ENCODE measurements around the gene BRD3.

Gene BRD3

GRCh38 chr9:134059661-134060395 is 8.0 kb downstream of the BRD3 start:
- Histone ChIP-seq H3K36me3 (ENCODE audit: control insufficient read depth, insufficient read depth, low read length) (peaks cover 15% of the 10 kb centered on the region), H3K4me1 (ENCODE audit: control insufficient read depth, insufficient read depth, low read length, poor library complexity, severe bottlenecking) (peaks cover 19% of the 10 kb centered on the region)
- WGBS, 2 experiments (ENCODE audit: insufficient coverage in 2 of 2), result 94 to 95% methylated on average over 15 to 17 of the region's 17 CpGs

GRCh38 chr9:134059188-134059641 is 8.6 kb downstream of the BRD3 start:
- H3K27ac ChIP-seq (ENCODE audit: low read depth, low read length, severe bottlenecking), result no peak overlapping the region
- no peak overlapping the region for H3K4me3 ChIP-seq (ENCODE audit: extremely low read depth, insufficient read depth, low read length, poor library complexity, severe bottlenecking)
- no peaks in the 10 kb centered on the region for H3K9me3 ChIP-seq (ENCODE audit: control insufficient read depth, low read length)
- H3K4me1 ChIP-seq (ENCODE audit: control insufficient read depth, insufficient read depth, low read length, poor library complexity, severe bottlenecking), result peaks cover 19% of the 10 kb centered on the region
- WGBS, 2 experiments (ENCODE audit: insufficient coverage in 2 of 2), result 80 to 90% methylated on average over 5 to 6 of the region's 16 CpGs
- H3K36me3 ChIP-seq (ENCODE audit: control insufficient read depth, insufficient read depth, low read length), result peaks cover 15% of the 10 kb centered on the region

More at GRCh38 chr9:134059661-134060395, 8.0 kb downstream of the BRD3 start:
- no peak overlapping the region for H3K27ac ChIP-seq (ENCODE audit: low read depth, low read length, severe bottlenecking)
- no peaks in the 10 kb centered on the region for H3K9me3 ChIP-seq (ENCODE audit: control insufficient read depth, low read length)
- H3K4me3 ChIP-seq (ENCODE audit: extremely low read depth, insufficient read depth, low read length, poor library complexity, severe bottlenecking), result no peak overlapping the region

DNA sequence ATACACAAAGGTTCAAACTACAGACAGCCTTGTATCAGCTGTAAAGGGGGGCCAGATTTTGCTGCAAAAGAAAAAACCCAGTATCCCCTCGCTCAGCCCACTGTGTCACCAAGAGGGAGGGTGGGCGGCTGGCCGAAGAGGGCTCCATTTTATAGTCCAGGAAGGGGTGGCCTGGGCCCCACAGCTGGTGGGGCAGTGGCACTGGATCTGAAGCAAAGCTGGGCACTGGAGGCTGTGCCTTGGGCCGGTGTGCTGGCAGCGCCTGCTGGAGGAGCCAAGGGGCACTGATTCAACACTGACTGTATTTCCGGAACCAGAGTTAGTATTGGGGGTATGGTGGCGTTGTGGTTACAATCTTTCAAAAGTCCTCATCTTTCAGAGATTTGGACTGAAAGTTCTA is 9.1 kb downstream of the BRD3 start:
- Histone ChIP-seq H3K27ac (ENCODE audit: low read depth, low read length, severe bottlenecking) (no peak overlapping the region), H3K36me3 (ENCODE audit: control insufficient read depth, insufficient read depth, low read length) (peaks cover 13% of the 10 kb centered on the region), H3K9me3 (ENCODE audit: control insufficient read depth, low read length) (no peaks in the 10 kb centered on the region), H3K4me1 (ENCODE audit: control insufficient read depth, insufficient read depth, low read length, poor library complexity, severe bottlenecking) (peaks cover 19% of the 10 kb centered on the region), H3K4me3 (ENCODE audit: extremely low read depth, insufficient read depth, low read length, poor library complexity, severe bottlenecking) (no peak overlapping the region)
- 92 to 97% methylated on average over 7 of the region's 7 CpGs for WGBS, 2 experiments (ENCODE audit: insufficient coverage in 2 of 2)

DNA sequence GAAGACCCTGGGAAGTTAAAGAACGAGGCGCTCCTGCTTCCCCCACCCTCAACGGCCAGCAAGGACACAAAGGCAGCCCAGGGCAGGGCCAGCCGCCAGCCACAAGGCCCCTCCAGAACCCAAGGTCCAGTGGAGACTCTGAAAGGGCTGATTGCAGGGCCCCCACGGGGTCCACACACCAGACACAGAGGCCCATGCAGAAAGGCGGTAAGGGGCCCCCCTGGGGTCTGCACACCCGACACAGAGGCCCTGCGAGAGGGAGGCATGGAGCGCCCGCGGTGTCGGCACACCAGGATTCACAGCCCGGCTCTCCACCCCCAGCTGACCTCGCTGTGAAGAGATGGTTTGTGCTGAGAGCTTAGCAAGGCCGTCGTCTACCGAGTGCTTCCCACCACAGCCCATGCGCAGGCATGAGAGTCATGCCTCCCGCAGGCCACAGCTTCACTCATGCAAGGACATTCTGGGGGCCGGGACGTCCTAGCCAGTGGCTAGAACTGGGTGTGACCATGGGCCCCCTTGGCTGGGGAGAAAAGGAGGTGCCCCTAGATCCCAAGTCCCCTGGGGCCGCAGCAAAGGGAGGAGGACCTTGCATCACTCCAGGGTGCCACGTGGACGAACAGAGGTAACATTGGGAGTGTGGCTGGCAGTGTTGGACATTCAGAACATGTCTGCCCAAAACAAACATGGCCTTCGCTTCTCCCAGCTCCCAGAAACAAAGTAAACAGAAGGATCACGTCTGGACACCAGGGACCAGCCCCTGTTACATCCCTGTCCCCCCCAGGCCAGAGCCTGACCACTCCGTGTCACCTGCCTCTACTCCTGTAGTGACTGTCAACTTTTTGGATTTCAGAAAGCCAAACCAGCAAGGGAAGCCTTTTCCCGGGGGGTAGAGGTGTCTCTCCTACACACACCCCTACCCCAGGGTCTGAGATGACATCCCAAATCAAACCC is 9.8 kb downstream of the BRD3 start:
- Histone ChIP-seq H3K4me1 (ENCODE audit: control insufficient read depth, insufficient read depth, low read length, poor library complexity, severe bottlenecking) (peaks cover 15% of the 10 kb centered on the region), H3K9me3 (ENCODE audit: control insufficient read depth, low read length) (no peaks in the 10 kb centered on the region), H3K36me3 (ENCODE audit: control insufficient read depth, insufficient read depth, low read length) (peaks cover 19% of the 10 kb centered on the region), H3K27ac (ENCODE audit: low read depth, low read length, severe bottlenecking) (no peak overlapping the region), H3K4me3 (ENCODE audit: extremely low read depth, insufficient read depth, low read length, poor library complexity, severe bottlenecking) (no peak overlapping the region)
- WGBS, 2 experiments (ENCODE audit: insufficient coverage in 2 of 2), result 94 to 96% methylated on average over 24 to 25 of the region's 28 CpGs

DNA sequence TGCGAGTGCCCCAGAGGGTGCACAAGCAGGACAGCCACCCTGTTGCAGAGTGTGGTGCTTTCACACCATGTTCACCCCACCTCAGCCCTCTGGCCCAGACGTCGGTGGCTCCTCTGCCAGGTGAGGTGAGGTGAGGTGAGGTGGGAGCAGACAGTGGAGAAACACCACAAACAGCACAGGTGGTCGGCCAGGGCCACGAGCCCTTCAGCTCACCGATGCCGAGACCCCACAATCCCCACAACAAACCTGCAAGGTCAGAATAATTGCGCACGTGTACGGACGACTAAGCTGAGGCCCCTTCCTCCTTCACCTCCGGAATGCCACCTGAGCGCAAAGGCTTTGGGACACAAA is 10.5 kb downstream of the BRD3 start:
- H3K27ac ChIP-seq (ENCODE audit: low read depth, low read length, severe bottlenecking), result no peak overlapping the region
- WGBS, 2 experiments (ENCODE audit: insufficient coverage in 2 of 2), result 91 to 94% methylated on average over 8 to 10 of the region's 13 CpGs
- H3K9me3 ChIP-seq (ENCODE audit: control insufficient read depth, low read length), result no peaks in the 10 kb centered on the region
- H3K4me1 ChIP-seq (ENCODE audit: control insufficient read depth, insufficient read depth, low read length, poor library complexity, severe bottlenecking), result peaks cover 12% of the 10 kb centered on the region
- H3K36me3 ChIP-seq (ENCODE audit: control insufficient read depth, insufficient read depth, low read length), result peaks cover 26% of the 10 kb centered on the region
- no peak overlapping the region for H3K4me3 ChIP-seq (ENCODE audit: extremely low read depth, insufficient read depth, low read length, poor library complexity, severe bottlenecking)

DNA sequence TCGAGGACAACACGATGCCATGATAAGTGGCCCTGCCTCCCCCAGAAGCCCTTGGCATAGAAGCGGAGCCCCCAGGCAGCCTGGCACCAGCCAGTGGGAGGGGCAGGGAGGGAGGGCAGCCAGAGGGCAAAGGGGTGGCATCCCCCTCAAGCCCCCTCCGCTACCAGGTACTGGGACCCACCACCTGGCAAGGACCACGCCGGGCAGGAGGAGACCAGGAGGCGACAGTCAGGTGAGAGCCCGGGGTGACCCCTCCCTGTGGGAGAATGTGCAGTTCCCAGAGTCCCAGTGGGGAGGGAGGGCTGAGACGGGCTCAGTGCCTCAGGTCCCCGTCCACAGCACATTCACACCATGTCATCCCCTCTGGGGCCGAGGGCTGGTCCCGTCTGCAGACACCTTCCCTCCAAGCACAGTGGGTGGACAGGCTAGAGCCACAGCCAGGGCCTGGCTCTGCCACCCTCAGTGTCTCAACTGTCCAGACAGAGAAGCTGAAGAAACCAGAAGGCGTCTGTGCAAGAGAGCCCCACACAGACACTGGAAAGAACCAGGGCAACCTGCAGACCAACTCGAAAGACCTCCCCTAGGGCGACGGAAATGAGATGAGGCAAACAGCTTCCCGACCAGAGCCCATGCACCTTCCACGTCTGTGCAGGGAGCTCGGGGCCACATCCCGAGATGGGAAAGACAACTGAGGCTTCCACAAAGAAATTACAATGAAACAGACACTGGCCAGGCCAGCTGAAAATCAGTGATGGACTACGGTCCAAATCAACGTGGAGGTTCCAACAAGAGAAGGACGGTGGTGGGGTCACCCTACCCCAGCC is 11.1 kb downstream of the BRD3 start:
- H3K4me1 ChIP-seq (ENCODE audit: control insufficient read depth, insufficient read depth, low read length, poor library complexity, severe bottlenecking), result peaks cover 12% of the 10 kb centered on the region
- H3K4me3 ChIP-seq (ENCODE audit: extremely low read depth, insufficient read depth, low read length, poor library complexity, severe bottlenecking), result no peak overlapping the region
- no peaks in the 10 kb centered on the region for H3K9me3 ChIP-seq (ENCODE audit: control insufficient read depth, low read length)
- WGBS, 2 experiments (ENCODE audit: insufficient coverage in 2 of 2), result 92 to 95% methylated on average over 19 to 21 of the region's 23 CpGs
- peaks cover 31% of the 10 kb centered on the region for H3K36me3 ChIP-seq (ENCODE audit: control insufficient read depth, insufficient read depth, low read length)
- no peak overlapping the region for H3K27ac ChIP-seq (ENCODE audit: low read depth, low read length, severe bottlenecking)

- Histone ChIP-seq H3K27ac (ENCODE audit: low read depth, low read length, severe bottlenecking) (no peak overlapping the region), H3K4me1 (ENCODE audit: control insufficient read depth, insufficient read depth, low read length, poor library complexity, severe bottlenecking) (peaks cover 7% of the 10 kb centered on the region), H3K4me3 (ENCODE audit: extremely low read depth, insufficient read depth, low read length, poor library complexity, severe bottlenecking) (no peak overlapping the region), H3K36me3 (ENCODE audit: control insufficient read depth, insufficient read depth, low read length) (peaks cover 37% of the 10 kb centered on the region), H3K9me3 (ENCODE audit: control insufficient read depth, low read length) (no peaks in the 10 kb centered on the region)
- 92 to 96% methylated on average over 11 to 12 of the region's 13 CpGs for WGBS, 2 experiments (ENCODE audit: insufficient coverage in 2 of 2)
These were observed 11.8 kb downstream of the BRD3 start for GRCh38 chr9:134055981-134056461.

DNA sequence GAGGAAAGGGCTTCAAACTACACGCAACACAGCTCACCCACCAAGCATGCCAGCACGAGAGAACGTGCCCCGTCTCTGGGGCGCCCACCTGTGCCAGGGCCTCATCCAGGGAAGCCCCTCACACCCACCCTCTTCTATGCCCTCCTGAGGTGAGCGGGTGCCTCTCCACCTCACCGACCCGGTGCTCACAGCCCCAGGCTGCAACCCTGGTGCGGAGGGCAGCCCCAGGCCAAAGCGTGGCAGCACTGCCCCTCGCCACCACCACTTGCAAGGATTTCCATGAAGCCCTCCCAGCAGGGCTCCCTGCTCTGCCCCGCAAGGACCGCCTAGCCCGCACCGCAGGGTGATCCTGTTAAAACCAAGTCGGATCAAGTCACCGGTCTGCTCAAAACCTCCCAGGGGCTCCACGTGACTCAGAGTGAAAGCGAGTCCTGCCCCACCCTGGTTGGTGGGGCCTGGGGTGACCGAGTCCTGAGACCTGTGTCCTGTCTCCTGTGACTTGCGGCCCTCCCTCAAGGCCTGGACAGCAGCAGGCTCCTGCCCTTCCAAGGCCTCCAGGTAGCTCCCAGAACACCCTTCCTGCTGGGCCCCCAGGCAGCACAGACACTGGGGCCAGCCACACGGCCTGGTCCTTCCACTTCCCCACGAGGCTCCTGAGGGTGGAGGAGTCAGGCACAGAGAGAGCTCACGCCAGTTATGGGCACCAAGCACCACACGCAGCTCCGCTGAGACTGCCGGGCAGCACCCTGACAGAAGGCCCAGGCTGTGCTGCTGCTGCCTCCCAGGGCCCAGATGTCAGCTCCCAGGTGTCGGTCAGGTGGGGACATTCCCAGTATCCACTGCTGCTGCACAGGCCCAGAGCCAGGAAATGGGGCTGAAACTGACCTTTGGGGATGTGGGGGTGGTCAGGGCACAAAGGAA is 12.7 kb downstream of the BRD3 start:
- no peaks in the 10 kb centered on the region for H3K9me3 ChIP-seq (ENCODE audit: control insufficient read depth, low read length)

GRCh38 chr9:134053941-134054761 is 13.7 kb downstream of the BRD3 start:
- H3K4me1 ChIP-seq (ENCODE audit: control insufficient read depth, insufficient read depth, low read length, poor library complexity, severe bottlenecking), result peaks cover 1% of the 10 kb centered on the region
- no peak overlapping the region for H3K4me3 ChIP-seq (ENCODE audit: extremely low read depth, insufficient read depth, low read length, poor library complexity, severe bottlenecking)
- H3K9me3 ChIP-seq (ENCODE audit: control insufficient read depth, low read length), result no peaks in the 10 kb centered on the region
- WGBS, 2 experiments (ENCODE audit: insufficient coverage in 2 of 2), result 96% methylated on average over 34 to 39 of the region's 44 CpGs
- H3K27ac ChIP-seq (ENCODE audit: low read depth, low read length, severe bottlenecking), result no peak overlapping the region
- peaks cover 45% of the 10 kb centered on the region for H3K36me3 ChIP-seq (ENCODE audit: control insufficient read depth, insufficient read depth, low read length)

More for the DNA sequence above, 12.7 kb downstream of the BRD3 start:
- 92 to 93% methylated on average over 21 to 28 of the region's 28 CpGs for WGBS, 2 experiments (ENCODE audit: insufficient coverage in 2 of 2)
- Histone ChIP-seq H3K36me3 (ENCODE audit: control insufficient read depth, insufficient read depth, low read length) (peaks cover 42% of the 10 kb centered on the region), H3K4me3 (ENCODE audit: extremely low read depth, insufficient read depth, low read length, poor library complexity, severe bottlenecking) (no peak overlapping the region), H3K4me1 (ENCODE audit: control insufficient read depth, insufficient read depth, low read length, poor library complexity, severe bottlenecking) (peaks cover 7% of the 10 kb centered on the region), H3K27ac (ENCODE audit: low read depth, low read length, severe bottlenecking) (no peak overlapping the region)

Data from mesodermal cell (in vitro differentiated cells).